Esophagus muscularis mucosa (tissue), 4 donors: Measurements from ENCODE around the gene SUMO3. TPM values are rescaled to one million over a fixed set of nuclear protein-coding genes. Genes with fewer than 3 reads are reported as not detected.
A peak's percentile ranks its signal among the peaks of the same experiment; 100 is the strongest.

ENCODE experiments used
- DNase-seq: peaks from one replicate; pipeline ENCODE4 v3.0.0-alpha.2; 2017; ENCODE audit errors: extremely low spot score
- H3K27ac ChIP-seq, 4 donors: fragments of 200-600 bp; sonication (generic); replicated peaks in 1 of 4; 1 replicate in 3 of 4; 2 replicates in 1 of 4; pipeline ENCODE4 v1.5.1; 2016 to 2019; ENCODE audit warnings: mild to moderate bottlenecking in 1 of 4
- H3K27me3 ChIP-seq, 4 donors: fragments of 200-600 bp; sonication (generic); one replicate each; pipeline versions ENCODE4 v1.5.1 to v1.6.0; 2016 to 2019
- H3K36me3 ChIP-seq, 4 donors: fragments of 200-600 bp; sonication (generic); one replicate each; pipeline ENCODE4 v1.5.1; 2016 to 2019
- H3K4me1 ChIP-seq, 4 donors: fragments of 200-600 bp; sonication (generic); one replicate each; pipeline ENCODE4 v1.5.1; 2016 to 2019
- H3K4me3 ChIP-seq, 4 donors: fragments of 200-600 bp; sonication (generic); 1 replicate in 2 of 4; 2 replicates in 2 of 4; pipeline ENCODE4 v1.5.1; 2016 to 2019; ENCODE audit warnings: mild to moderate bottlenecking in 4 of 4, moderate library complexity in 1 of 4
- H3K9me3 ChIP-seq, 4 donors: fragments of 200-600 bp; sonication (generic); 1 replicate in 3 of 4; 2 replicates in 1 of 4; pipeline ENCODE4 v1.5.1; 2016 to 2019
- CTCF ChIP-seq, 3 experiments: fragments of 200-600 bp in 2 of 3; fragments of 450-650 bp in 1 of 3; sonication (generic) in 2 of 3; IDR thresholded peaks; one replicate each; pipeline ENCODE4 v1.5.1; 2017 to 2019; ENCODE audit warnings: antibody characterized with exemption in 3 of 3, mild to moderate bottlenecking in 2 of 3, moderate library complexity in 1 of 3
- EP300 ChIP-seq: sonication (generic); formaldehyde crosslinking; IDR thresholded peaks from one replicate; pipeline ENCODE4 v1.6.1; 2017; ENCODE audit warnings: antibody characterized with exemption
- POLR2A ChIP-seq: fragments of 450-650 bp; IDR thresholded peaks from one replicate; pipeline ENCODE4 v1.6.1; 2017; ENCODE audit warnings: antibody characterized with exemption, moderate library complexity, mild to moderate bottlenecking, low read depth
- POLR2AphosphoS5 ChIP-seq, 2 donors: sonication (generic); formaldehyde crosslinking; IDR thresholded peaks; one replicate each; pipeline ENCODE4 v1.6.1; 2017; ENCODE audit warnings: antibody characterized with exemption in 2 of 2
- WGBS: methylation state at CpG from one replicate; pipeline ENCODE4 v1.1.5; 2018; 5-methylcytosine and 5-hydroxymethylcytosine counted together
- intact Hi-C: fragments of 100-400 bp; cut with DNase I; formaldehyde crosslinking; loops from one replicate; pipeline ENCODE4 v1.15.1; 2023
- total RNA-seq, 4 donors: library from RNA; depleted of rRNA; stranded (reverse); fragments of >200 nt; gene quantifications; one replicate each; pipeline versions ENCODE4 v1.1.0 to v1.2.1, GENCODE V29; 2016

SUMO3 gene
- total RNA-seq, 4 donors from 2014 or later: 46.1 to 52.2 (median 48.6) TPM

GRCh38 chr21:44792702-44793591 lies 24.9 kb downstream of the SUMO3 start:
- DNase-seq: no peak
- Histone ChIP-seq H3K4me1 (peaks cover 9 to 26% (median 20%) of the 10 kb centered on the region in 4 donors), H3K27me3 (no peaks in the 10 kb centered on the region), H3K27ac (no peak overlapping the region), H3K9me3 (no peaks in the 10 kb centered on the region), H3K4me3 (no peak overlapping the region), H3K36me3 (peaks cover 0 to 22% (median 10%) of the 10 kb centered on the region in 4 donors)
- 20% methylated on average over 9 of the region's 10 CpGs for WGBS
- TF ChIP-seq EP300 (no peak), CTCF (IDR thresholded peaks at IDR 0.05) (peak; percentile 65 to 84 (median 74))
- intact Hi-C loops: loop anchor here (2.0 kb wide), 1 partner anchor 282 kb away; no protein-coding TSS in a partner anchor

GRCh38 chr21:44791993-44792392 lies 25.9 kb downstream of the SUMO3 start:
- Histone ChIP-seq H3K9me3 (no peaks in the 10 kb centered on the region), H3K4me3 (no peak overlapping the region), H3K4me1 (peaks cover 9 to 24% (median 19%) of the 10 kb centered on the region in 4 donors), H3K27me3 (no peaks in the 10 kb centered on the region), H3K27ac (no peak overlapping the region), H3K36me3 (peaks cover 0 to 25% (median 6%) of the 10 kb centered on the region in 4 donors)
- intact Hi-C loops: loop anchor here (2.0 kb wide), 1 partner anchor 281 kb away; no protein-coding TSS in a partner anchor
- 96% methylated on average over 5 of the region's 5 CpGs for WGBS
- DNase-seq: no peak
- TF ChIP-seq POLR2A (no peak), POLR2AphosphoS5 (IDR thresholded peaks at IDR 0.05) (no peak), CTCF (IDR thresholded peaks at IDR 0.05) (no peak), EP300 (no peak)

GRCh38 chr21:44791246-44791645 lies 26.6 kb downstream of the SUMO3 start:
- Histone ChIP-seq H3K9me3 (no peaks in the 10 kb centered on the region), H3K36me3 (peaks cover 0 to 23% (median 3%) of the 10 kb centered on the region in 4 donors), H3K27me3 (no peaks in the 10 kb centered on the region), H3K27ac (no peak overlapping the region), H3K4me3 (no peak overlapping the region), H3K4me1 (peaks cover 9 to 26% (median 19%) of the 10 kb centered on the region in 4 donors)
- WGBS: 82% methylated on average over 5 of the region's 5 CpGs
- TF ChIP-seq CTCF (IDR thresholded peaks at IDR 0.05): no peak
- no peak for TF ChIP-seq POLR2AphosphoS5 (IDR thresholded peaks at IDR 0.05)
- no peak for TF ChIP-seq POLR2A
- no peak for TF ChIP-seq EP300
- DNase-seq: no peak
- intact Hi-C loops: no loop called here

GRCh38 chr21:44790368-44790767 lies 27.5 kb downstream of the SUMO3 start:
- Histone ChIP-seq H3K9me3 (no peaks in the 10 kb centered on the region), H3K27ac (no peak overlapping the region), H3K4me3 (no peak overlapping the region), H3K27me3 (no peaks in the 10 kb centered on the region), H3K36me3 (peaks cover 0 to 24% (median 5%) of the 10 kb centered on the region in 4 donors), H3K4me1 (peaks cover 9 to 34% (median 28%) of the 10 kb centered on the region in 4 donors)
- WGBS: 86% methylated on average over 3 of the region's 3 CpGs
- intact Hi-C loops: no loop called here
- DNase-seq: no peak
- no peak for TF ChIP-seq POLR2AphosphoS5 (IDR thresholded peaks at IDR 0.05)
- no peak for TF ChIP-seq POLR2A
- no peak for TF ChIP-seq CTCF (IDR thresholded peaks at IDR 0.05)
- no peak for TF ChIP-seq EP300
